Neural cell (in vitro differentiated cells): Measurements from ENCODE around the gene PLEKHM1. TPM values are rescaled to one million over a fixed set of nuclear protein-coding genes. Genes with fewer than 3 reads are reported as not detected.

ENCODE experiments used
- H2AFZ ChIP-seq: fragments of 200-600, 300-800 bp; sonication (generic), shearing (Covaris generic); 2 replicates; pipeline ENCODE4 v1.6.0; 2014; ENCODE audit warnings: low read depth, mild to moderate bottlenecking, antibody characterized with exemption, low read length, moderate library complexity
- H3F3A ChIP-seq: fragments of 200-600 bp; shearing (Covaris generic); 2 replicates; pipeline ENCODE4 v1.6.1; 2016; ENCODE audit warnings: mild to moderate bottlenecking, moderate library complexity, mixed read lengths, antibody characterized with exemption, low read length; ENCODE audit not compliant: insufficient read depth, poor library complexity, severe bottlenecking
- H3K27ac ChIP-seq: fragments of 200-600, 300-800 bp; sonication (generic), shearing (Covaris generic); 2 replicates; pipeline ENCODE4 v1.5.1; 2014; ENCODE audit warnings: mild to moderate bottlenecking, low read length, moderate library complexity
- H3K27me3 ChIP-seq: fragments of 300-800, 200-600 bp; sonication (generic), shearing (Covaris generic); 2 replicates; pipeline ENCODE4 v1.6.0; 2014; ENCODE audit warnings: mild to moderate bottlenecking, low read depth, low read length, moderate library complexity; ENCODE audit not compliant: insufficient read depth
- H3K36me3 ChIP-seq: fragments of 300-800, 200-600 bp; sonication (generic), shearing (Covaris generic); 2 replicates; pipeline ENCODE4 v1.5.1; 2014; ENCODE audit warnings: mild to moderate bottlenecking, antibody characterized with exemption, low read length, moderate library complexity; ENCODE audit not compliant: insufficient read depth
- H3K4me2 ChIP-seq: fragments of 300-800, 200-600 bp; sonication (generic), shearing (Covaris generic); 2 replicates; pipeline ENCODE4 v1.6.0; 2014; ENCODE audit warnings: mild to moderate bottlenecking, low read length
- H3K4me3 ChIP-seq: fragments of 300-800, 200-600 bp; sonication (generic), shearing (Covaris generic); 2 replicates; pipeline ENCODE4 v1.5.1; 2014; ENCODE audit warnings: mild to moderate bottlenecking, low read length, moderate library complexity
- H3K79me2 ChIP-seq: fragments of 200-600 bp; shearing (Covaris generic); replicated peaks from 2 replicates; pipeline ENCODE4 v1.6.0; 2014; ENCODE audit warnings: mild to moderate bottlenecking, low read length, moderate library complexity; ENCODE audit not compliant: insufficient read depth
- H3K9ac ChIP-seq: fragments of 300-800, 200-600 bp; sonication (generic), shearing (Covaris generic); 2 replicates; pipeline ENCODE4 v1.6.1; 2016; ENCODE audit warnings: mild to moderate bottlenecking, low read length, mixed read lengths
- H3K9me2 ChIP-seq: fragments of 200-600 bp; shearing (Covaris generic); 2 replicates; pipeline ENCODE4 v1.6.1; 2016; ENCODE audit warnings: mild to moderate bottlenecking, low read length, mixed read lengths; ENCODE audit not compliant: insufficient read depth
- H3K9me3 ChIP-seq: fragments of 200-600, 300-800 bp; sonication (generic), shearing (Covaris generic); 2 replicates; pipeline ENCODE4 v1.6.1; 2016; ENCODE audit warnings: mild to moderate bottlenecking, mixed run types, low read length, moderate library complexity, mixed read lengths
- H4K20me1 ChIP-seq: fragments of 200-600 bp; shearing (Covaris generic); 2 replicates; pipeline ENCODE4 v1.6.1; 2016; ENCODE audit warnings: mild to moderate bottlenecking, mixed run types; ENCODE audit not compliant: insufficient read depth
- CTCF ChIP-seq: fragments of 450-650 bp; IDR thresholded peaks from 2 replicates; pipeline ENCODE4 v1.5.1; 2014; ENCODE audit warnings: antibody characterized with exemption, mild to moderate bottlenecking, moderate library complexity; ENCODE audit not compliant: poor library complexity, severe bottlenecking
- EP300 ChIP-seq: fragments of 450-650 bp; conservative IDR thresholded peaks from 2 replicates; pipeline ENCODE4 v1.6.1; 2014; ENCODE audit warnings: antibody characterized with exemption, mild to moderate bottlenecking, moderate library complexity; ENCODE audit not compliant: poor library complexity, severe bottlenecking
- EZH2 ChIP-seq: fragments of 200-600, 300-800 bp; shearing (Covaris generic), sonication (generic); IDR thresholded peaks from 2 replicates; pipeline ENCODE4 v1.6.1; 2014; ENCODE audit warnings: antibody characterized with exemption, low read length, borderline replicate concordance, mild to moderate bottlenecking; ENCODE audit not compliant: insufficient read depth, poor library complexity, severe bottlenecking
- MXI1 ChIP-seq: fragments of 450-650 bp; conservative IDR thresholded peaks from 2 replicates; pipeline ENCODE4 v1.6.1; 2014; ENCODE audit warnings: antibody characterized with exemption, mild to moderate bottlenecking; ENCODE audit not compliant: poor library complexity, severe bottlenecking
- POLR2AphosphoS5 ChIP-seq: IDR thresholded peaks from 2 replicates; pipeline ENCODE4 v1.6.1; 2012
- RAD21 ChIP-seq: fragments of 450-650 bp; conservative IDR thresholded peaks from 2 replicates; pipeline ENCODE4 v1.6.1; 2014; ENCODE audit warnings: antibody characterized with exemption, mild to moderate bottlenecking, moderate library complexity
- REST ChIP-seq: IDR thresholded peaks from 2 replicates; pipeline ENCODE4 v1.6.1; 2012; ENCODE audit warnings: borderline replicate concordance
- SMC3 ChIP-seq: fragments of 450-650 bp; conservative IDR thresholded peaks from 2 replicates; pipeline ENCODE4 v1.6.1; 2014; ENCODE audit warnings: antibody characterized with exemption, mild to moderate bottlenecking, moderate library complexity; ENCODE audit not compliant: poor library complexity
- TAF1 ChIP-seq: IDR thresholded peaks from 2 replicates; pipeline ENCODE4 v1.6.1; 2012; ENCODE audit warnings: low read depth
- polyA plus RNA-seq: library from polyadenylated mRNA; depleted of rRNA; stranded (reverse); fragments of >200 nt; gene quantifications from 2 replicates; pipeline ENCODE4 v1.2.3, GENCODE V29; 2014

Gene PLEKHM1
- polyA plus RNA-seq, 1 donor from 2014 or later: 3.1 TPM

GRCh38 chr17:45413498-45413923 lies 77.0 kb downstream of the PLEKHM1 start:
- Histone ChIP-seq H3K27me3 (no peaks in the 10 kb centered on the region), H3K36me3 (no peaks in the 10 kb centered on the region), H3K4me3 (no peak overlapping the region), H3K9me2 (no peaks in the 10 kb centered on the region), H3K79me2 (no peaks in the 10 kb centered on the region), H3K9ac (no peak overlapping the region), H3K27ac (no peak overlapping the region), H2AFZ (no peak overlapping the region), H3K9me3 (no peaks in the 10 kb centered on the region), H3K4me2 (no peak overlapping the region), H3F3A (no peaks in the 10 kb centered on the region), H4K20me1 (no peaks in the 10 kb centered on the region)
- no peak for TF ChIP-seq RAD21
- no peak for TF ChIP-seq EZH2
- TF ChIP-seq REST: no peak
- no peak for TF ChIP-seq POLR2AphosphoS5
- TF ChIP-seq MXI1: no peak
- TF ChIP-seq CTCF: no peak
- TF ChIP-seq EP300: no peak
- TF ChIP-seq TAF1: no peak
- no peak for TF ChIP-seq SMC3

- no peaks in the 10 kb centered on the region for H4K20me1 ChIP-seq
- H3K4me3 ChIP-seq: no peak overlapping the region
- H2AFZ ChIP-seq: no peak overlapping the region
- H3K79me2 ChIP-seq: no peaks in the 10 kb centered on the region
- H3K9me2 ChIP-seq: no peaks in the 10 kb centered on the region
- no peak overlapping the region for H3K4me2 ChIP-seq
- H3K36me3 ChIP-seq: no peaks in the 10 kb centered on the region
- no peak overlapping the region for H3K9ac ChIP-seq
- H3K27me3 ChIP-seq: no peaks in the 10 kb centered on the region
- H3F3A ChIP-seq: no peaks in the 10 kb centered on the region
- H3K27ac ChIP-seq: no peak overlapping the region
- TF ChIP-seq CTCF (no peak), TAF1 (no peak), POLR2AphosphoS5 (no peak), RAD21 (no peak), EZH2 (no peak), MXI1 (no peak), REST (no peak), EP300 (no peak), SMC3 (no peak)
- H3K9me3 ChIP-seq: no peaks in the 10 kb centered on the region
Observed at GRCh38 chr17:45411348-45412105, 79.0 kb downstream of the PLEKHM1 start.
